ENCODE measurements around the gene KMT2C. TPM values are rescaled to one million over a fixed set of nuclear protein-coding genes. Genes with fewer than 3 reads are reported as not detected.
"Not testable (repeated sequence)": the region's sequence is repeated elsewhere in the genome, so short reads cannot be mapped to it uniquely, and the experiment has no call there.

KMT2C gene
- total RNA-seq, 5 donors from 2014 or later (not counting 1 experiment from before 2014, with no cell fraction given): 90.8 to 134 (median 116) TPM

DNA sequence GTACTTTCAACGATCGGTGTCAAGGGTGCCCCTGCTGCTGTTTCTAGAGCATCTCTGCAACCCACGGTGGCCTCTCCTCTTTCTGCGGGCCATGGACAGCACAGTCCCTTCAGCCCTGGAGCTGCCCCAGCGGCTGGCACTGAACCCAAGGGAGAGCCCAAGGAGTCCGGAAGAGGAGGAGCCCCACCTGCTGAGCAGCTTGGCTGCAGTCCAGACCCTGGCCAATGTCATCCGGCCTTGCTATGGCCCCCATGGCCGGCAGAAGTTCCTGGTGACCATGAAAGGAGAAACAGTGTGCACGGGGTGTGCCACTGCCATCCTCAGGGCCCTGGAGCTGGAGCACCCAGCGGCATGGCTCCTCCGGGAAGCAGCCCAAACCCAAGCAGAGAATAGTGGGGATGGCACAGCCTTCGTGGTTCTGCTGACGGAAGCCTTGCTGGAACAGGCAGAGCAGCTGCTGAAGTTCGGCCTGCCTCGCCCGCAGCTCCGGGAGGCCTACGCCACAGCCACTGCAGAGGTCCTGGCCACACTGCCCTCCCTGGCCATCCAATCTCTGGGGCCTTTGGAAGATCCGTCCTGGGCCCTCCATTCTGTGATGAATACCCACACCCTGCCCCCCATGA lies 9.7 kb upstream of the KMT2C start:
- H3K27me3 ChIP-seq (replicated peaks in 1 of 2; ENCODE audit: control insufficient read depth in 2 of 2, extremely low read depth in 1 of 2, insufficient read depth in 2 of 2, low read length in 1 of 2); POLR2A ChIA-PET; H3K27ac Mint-ChIP-seq; H3K4me3 Mint-ChIP-seq; H3K9me3 Mint-ChIP-seq; H3K4me3 ChIP-seq (ENCODE audit: control insufficient read depth in 1 of 2, extremely low read depth in 1 of 2, low read length in 1 of 2); H3K36me3 Mint-ChIP-seq; H3K4me1 ChIP-seq (ENCODE audit: control insufficient read depth in 1 of 2, extremely low read depth in 1 of 2, insufficient read depth in 2 of 2, low read length in 2 of 2); H3K27me3 Mint-ChIP-seq; H3K27ac ChIP-seq (ENCODE audit: low read length); H3K36me3 ChIP-seq (ENCODE audit: control insufficient read depth in 2 of 2, extremely low read depth in 1 of 2, insufficient read depth in 1 of 2, low read length in 1 of 2); DNase-seq; H3K9me3 ChIP-seq; H3K4me1 Mint-ChIP-seq; ATAC-seq (replicated peaks in 1 of 4): not testable (repeated sequence)
- CTCF ChIA-PET: interaction anchor here in 1 of 2 donors (0.6 kb wide), 1 partner anchor 93 kb away, joined by 3 read pairs; no protein-coding TSS in a partner anchor
- 96% methylated on average over 14 of the region's 19 CpGs for WGBS (ENCODE audit: insufficient coverage)

DNA sequence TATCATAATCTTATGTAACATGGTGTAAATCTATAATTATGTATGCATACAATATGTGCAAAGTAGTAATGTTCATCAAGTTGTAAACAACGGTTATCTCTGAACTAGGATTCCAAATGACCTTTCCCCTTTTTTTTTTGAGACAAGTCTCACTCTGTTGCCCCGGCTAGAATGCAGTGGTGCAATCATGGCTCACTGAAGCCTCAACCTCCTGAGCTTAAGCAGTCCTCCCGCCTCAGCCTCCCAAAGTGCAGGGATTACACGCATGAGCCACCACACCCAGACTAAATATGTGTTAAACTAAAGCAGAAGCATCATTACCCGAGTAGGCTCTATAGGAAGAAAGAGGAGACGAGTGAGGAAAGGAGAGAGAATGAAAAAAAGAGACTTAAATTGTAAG lies 7.8 kb upstream of the KMT2C start:
- Histone ChIP-seq H3K4me1 (ENCODE audit: control insufficient read depth in 1 of 2, extremely low read depth in 1 of 2, insufficient read depth in 2 of 2, low read length in 2 of 2) (no peaks in the 10 kb centered on the region), H3K36me3 (ENCODE audit: control insufficient read depth in 2 of 2, extremely low read depth in 1 of 2, insufficient read depth in 1 of 2, low read length in 1 of 2) (no peaks in the 10 kb centered on the region), H3K27ac (ENCODE audit: low read length) (no peak overlapping the region), H3K4me3 (ENCODE audit: control insufficient read depth in 1 of 2, extremely low read depth in 1 of 2, low read length in 1 of 2) (no peak overlapping the region), H3K9me3 (no peaks in the 10 kb centered on the region), H3K27me3 (replicated peaks in 1 of 2; ENCODE audit: control insufficient read depth in 2 of 2, extremely low read depth in 1 of 2, insufficient read depth in 2 of 2, low read length in 1 of 2) (no peaks in the 10 kb centered on the region)
- Mint-ChIP-seq H3K27me3 (peaks cover 0 to 3% of the 10 kb centered on the region in 2 donors), H3K27ac (no peak overlapping the region), H3K36me3 (no peaks in the 10 kb centered on the region), H3K4me1 (peaks cover 0 to 4% (median 2%) of the 10 kb centered on the region in 3 donors), H3K9me3 (no peaks in the 10 kb centered on the region), H3K4me3 (no peak overlapping the region)
- ATAC-seq (replicated peaks in 1 of 4) (no peak), DNase-seq (no peak)
- no CpG with 5 or more reads among the region's 6 CpGs for WGBS (ENCODE audit: insufficient coverage)
- CTCF ChIA-PET: no interaction called here
- POLR2A ChIA-PET: no interaction called here

DNA sequence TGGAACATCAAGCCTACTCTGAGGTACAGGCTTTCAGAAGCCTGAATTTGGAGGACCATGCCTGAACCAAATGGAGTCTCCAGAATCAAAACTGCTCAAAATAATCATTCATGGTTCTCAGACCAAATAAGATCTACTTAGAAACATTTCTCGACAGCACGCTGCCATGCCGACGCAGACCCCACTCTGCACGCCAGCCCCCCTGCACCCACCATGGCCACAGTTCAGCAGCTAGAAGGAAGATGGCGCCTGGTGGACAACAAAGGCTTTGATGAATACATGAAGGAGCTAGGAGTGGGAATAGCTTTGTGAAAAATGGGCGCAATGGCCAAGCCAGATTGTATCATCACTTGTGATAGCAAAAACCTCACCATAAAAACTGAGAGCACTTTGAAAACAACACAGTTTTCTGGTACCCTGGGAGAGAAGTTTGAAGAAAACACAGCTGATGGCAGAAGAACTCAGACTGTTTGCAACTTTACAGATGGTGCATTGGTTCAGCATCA lies 6.6 kb upstream of the KMT2C start:
- CTCF ChIA-PET: no interaction called here
- POLR2A ChIA-PET: interaction anchor here in 1 of 2 donors (0.6 kb wide), 1 partner anchor 12 kb away, joined by 3 read pairs; no protein-coding TSS in a partner anchor

GRCh38 chr7:152441810-152442209 lies 6.0 kb upstream of the KMT2C start:
- WGBS (ENCODE audit: insufficient coverage): no CpG with 5 or more reads among the region's 8 CpGs
- H3K4me3 Mint-ChIP-seq; H3K4me3 ChIP-seq (ENCODE audit: control insufficient read depth in 1 of 2, extremely low read depth in 1 of 2, low read length in 1 of 2); H3K36me3 ChIP-seq (ENCODE audit: control insufficient read depth in 2 of 2, extremely low read depth in 1 of 2, insufficient read depth in 1 of 2, low read length in 1 of 2); H3K27me3 Mint-ChIP-seq; H3K4me1 ChIP-seq (ENCODE audit: control insufficient read depth in 1 of 2, extremely low read depth in 1 of 2, insufficient read depth in 2 of 2, low read length in 2 of 2); CTCF ChIA-PET; H3K27ac ChIP-seq (ENCODE audit: low read length); H3K9me3 ChIP-seq; H3K27ac Mint-ChIP-seq; ATAC-seq (replicated peaks in 1 of 4); H3K27me3 ChIP-seq (replicated peaks in 1 of 2; ENCODE audit: control insufficient read depth in 2 of 2, extremely low read depth in 1 of 2, insufficient read depth in 2 of 2, low read length in 1 of 2); H3K36me3 Mint-ChIP-seq; POLR2A ChIA-PET; H3K9me3 Mint-ChIP-seq; DNase-seq: not testable (repeated sequence)
- H3K4me1 Mint-ChIP-seq: peaks cover 7 to 13% (median 7%) of the 10 kb centered on the region in 3 donors

More for the DNA sequence above, 6.6 kb upstream of the KMT2C start:
- H3K9me3 ChIP-seq: no peaks in the 10 kb centered on the region
- Mint-ChIP-seq H3K4me3 (no peak overlapping the region), H3K36me3 (no peaks in the 10 kb centered on the region), H3K4me1 (peaks cover 1 to 8% (median 2%) of the 10 kb centered on the region in 3 donors), H3K27ac (no peak overlapping the region), H3K27me3 (peaks cover 0 to 3% of the 10 kb centered on the region in 2 donors), H3K9me3 (no peaks in the 10 kb centered on the region)
- H3K4me3 ChIP-seq (ENCODE audit: control insufficient read depth in 1 of 2, extremely low read depth in 1 of 2, low read length in 1 of 2): no peak overlapping the region
- WGBS (ENCODE audit: insufficient coverage): 83% methylated on average over 2 of the region's 7 CpGs
- H3K4me1 ChIP-seq (ENCODE audit: control insufficient read depth in 1 of 2, extremely low read depth in 1 of 2, insufficient read depth in 2 of 2, low read length in 2 of 2): peaks cover 0 to under 1% of the 10 kb centered on the region in 2 experiments
- no peak for ATAC-seq (replicated peaks in 1 of 4)
- no peak overlapping the region for H3K27ac ChIP-seq (ENCODE audit: low read length)
- no peak for DNase-seq
- no peaks in the 10 kb centered on the region for H3K36me3 ChIP-seq (ENCODE audit: control insufficient read depth in 2 of 2, extremely low read depth in 1 of 2, insufficient read depth in 1 of 2, low read length in 1 of 2)
- H3K27me3 ChIP-seq (replicated peaks in 1 of 2; ENCODE audit: control insufficient read depth in 2 of 2, extremely low read depth in 1 of 2, insufficient read depth in 2 of 2, low read length in 1 of 2): no peaks in the 10 kb centered on the region

DNA sequence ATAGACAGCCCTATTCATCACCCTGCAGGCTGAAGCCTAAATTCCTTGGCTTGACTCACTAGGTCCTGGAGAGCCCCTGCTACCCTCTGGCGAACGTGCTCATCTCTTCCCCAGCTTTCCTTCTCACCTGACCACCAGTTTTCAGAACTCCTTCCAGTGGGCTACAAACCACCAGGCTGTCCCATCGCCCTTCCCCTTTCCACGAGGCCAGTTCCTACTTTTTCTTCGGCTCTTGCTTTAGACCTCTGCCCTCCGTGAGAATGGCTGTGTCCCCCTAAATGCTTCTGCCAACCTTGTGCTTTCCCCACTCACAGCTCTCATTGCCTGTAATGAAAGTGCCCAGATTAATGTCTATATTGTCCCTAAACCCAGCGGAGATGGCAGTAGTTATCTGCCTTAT lies 5.4 kb upstream of the KMT2C start:
- H3K4me3 ChIP-seq (ENCODE audit: control insufficient read depth in 1 of 2, extremely low read depth in 1 of 2, low read length in 1 of 2); H3K9me3 Mint-ChIP-seq; H3K27me3 ChIP-seq (replicated peaks in 1 of 2; ENCODE audit: control insufficient read depth in 2 of 2, extremely low read depth in 1 of 2, insufficient read depth in 2 of 2, low read length in 1 of 2); H3K27ac Mint-ChIP-seq; DNase-seq; H3K4me1 ChIP-seq (ENCODE audit: control insufficient read depth in 1 of 2, extremely low read depth in 1 of 2, insufficient read depth in 2 of 2, low read length in 2 of 2); H3K9me3 ChIP-seq; H3K27me3 Mint-ChIP-seq; H3K27ac ChIP-seq (ENCODE audit: low read length); H3K36me3 Mint-ChIP-seq; H3K4me3 Mint-ChIP-seq; CTCF ChIA-PET; POLR2A ChIA-PET; H3K36me3 ChIP-seq (ENCODE audit: control insufficient read depth in 2 of 2, extremely low read depth in 1 of 2, insufficient read depth in 1 of 2, low read length in 1 of 2); ATAC-seq (replicated peaks in 1 of 4): not testable (repeated sequence)
- H3K4me1 Mint-ChIP-seq: peaks cover 7 to 13% (median 7%) of the 10 kb centered on the region in 3 donors
- 75% methylated on average over 5 of the region's 7 CpGs for WGBS (ENCODE audit: insufficient coverage)

DNA sequence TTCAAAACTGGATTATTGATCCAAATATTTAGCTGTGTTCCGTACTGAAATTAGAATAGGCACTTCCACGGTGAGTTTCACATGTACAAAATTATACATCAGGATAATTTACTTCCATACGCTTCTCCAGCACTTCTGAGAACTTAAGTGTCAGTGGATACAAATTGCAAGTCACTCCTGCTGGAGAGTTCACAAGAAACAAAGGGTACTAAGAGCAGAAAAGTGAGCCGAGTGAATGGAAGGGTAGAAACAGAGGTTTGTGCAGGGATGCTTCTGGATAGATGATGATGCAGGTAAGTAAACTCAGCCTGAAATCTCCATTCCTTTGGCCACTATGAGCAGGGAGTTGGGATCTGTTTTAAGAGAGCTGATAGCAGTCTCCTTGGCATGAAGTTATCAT lies 2.2 kb upstream of the KMT2C start:
- DNase-seq; H3K36me3 Mint-ChIP-seq; H3K9me3 ChIP-seq; H3K4me3 ChIP-seq (ENCODE audit: control insufficient read depth in 1 of 2, extremely low read depth in 1 of 2, low read length in 1 of 2); CTCF ChIA-PET; H3K27ac ChIP-seq (ENCODE audit: low read length); ATAC-seq (replicated peaks in 1 of 4); H3K27me3 Mint-ChIP-seq; POLR2A ChIA-PET; H3K27me3 ChIP-seq (replicated peaks in 1 of 2; ENCODE audit: control insufficient read depth in 2 of 2, extremely low read depth in 1 of 2, insufficient read depth in 2 of 2, low read length in 1 of 2); H3K36me3 ChIP-seq (ENCODE audit: control insufficient read depth in 2 of 2, extremely low read depth in 1 of 2, insufficient read depth in 1 of 2, low read length in 1 of 2); H3K9me3 Mint-ChIP-seq: not testable (repeated sequence)
- H3K27ac Mint-ChIP-seq: peak overlapping the region in 1 of 2 donors; percentile 36
- peaks cover under 1 to 12% of the 10 kb centered on the region in 2 experiments for H3K4me1 ChIP-seq (ENCODE audit: control insufficient read depth in 1 of 2, extremely low read depth in 1 of 2, insufficient read depth in 2 of 2, low read length in 2 of 2)
- WGBS (ENCODE audit: insufficient coverage): no CpG with 5 or more reads among the region's 4 CpGs
- peak overlapping the region in 1 of 3 donors; percentile 82 for H3K4me3 Mint-ChIP-seq
- H3K4me1 Mint-ChIP-seq: peaks cover 17 to 30% (median 20%) of the 10 kb centered on the region in 3 donors

All from T-cell (primary cell).